HTERT RPE-1 (cell line): ENCODE results near the gene HECW1.

ENCODE experiments used
- in situ Hi-C: fragments of 300-500 bp; cut with MboI; formaldehyde crosslinking; loops from 4 replicates; pipeline ENCODE4 v1.14.3; 2020; ENCODE audit warnings: low sequenced_read_pairs

The HECW1 gene

GRCh38 chr7:43248961-43249822 is 136.7 kb downstream of the HECW1 start:
- in situ Hi-C loops: no loop called here

- in situ Hi-C loops: no loop called here
These were observed 137.3 kb downstream of the HECW1 start for GRCh38 chr7:43249823-43250145.

GRCh38 chr7:43260980-43261878 is 148.8 kb downstream of the HECW1 start:
- in situ Hi-C loops: no loop called here

GRCh38 chr7:43265139-43265538 is 152.7 kb downstream of the HECW1 start:
- in situ Hi-C loops: no loop called here

GRCh38 chr7:43273939-43274719 is 161.7 kb downstream of the HECW1 start:
- in situ Hi-C loops: no loop called here

GRCh38 chr7:43274752-43275151 is 162.3 kb downstream of the HECW1 start:
- in situ Hi-C loops: no loop called here

GRCh38 chr7:43276547-43276946 is 164.1 kb downstream of the HECW1 start:
- in situ Hi-C loops: no loop called here

GRCh38 chr7:43278088-43278644 is 165.7 kb downstream of the HECW1 start:
- in situ Hi-C loops: no loop called here

GRCh38 chr7:43281268-43281667 is 168.8 kb downstream of the HECW1 start:
- in situ Hi-C loops: no loop called here

GRCh38 chr7:43283706-43284105 is 171.3 kb downstream of the HECW1 start:
- in situ Hi-C loops: no loop called here

GRCh38 chr7:43289826-43290225 is 177.4 kb downstream of the HECW1 start:
- in situ Hi-C loops: no loop called here

- in situ Hi-C loops: no loop called here
These were observed 178.5 kb downstream of the HECW1 start for GRCh38 chr7:43290978-43291377.

- in situ Hi-C loops: no loop called here
These were observed 179.3 kb downstream of the HECW1 start for GRCh38 chr7:43291789-43292188.

- in situ Hi-C loops: no loop called here
These were observed 179.9 kb downstream of the HECW1 start for GRCh38 chr7:43292384-43292783.

GRCh38 chr7:43294080-43294630 is 181.7 kb downstream of the HECW1 start:
- in situ Hi-C loops: no loop called here

- in situ Hi-C loops: no loop called here
These were observed 183.0 kb downstream of the HECW1 start for GRCh38 chr7:43295429-43295828.

GRCh38 chr7:43296306-43296705 is 183.9 kb downstream of the HECW1 start:
- in situ Hi-C loops: no loop called here

GRCh38 chr7:43298617-43299016 is 186.2 kb downstream of the HECW1 start:
- in situ Hi-C loops: no loop called here

GRCh38 chr7:43300121-43300520 is 187.7 kb downstream of the HECW1 start:
- in situ Hi-C loops: no loop called here

GRCh38 chr7:43302211-43302711 is 189.8 kb downstream of the HECW1 start:
- in situ Hi-C loops: no loop called here
